GM19351 (cell line): ENCODE results near the gene C21orf91.

Source experiments
- ATAC-seq: cut with Tn5 transposase; IDR thresholded peaks from one replicate; pipeline ENCODE4 v1.9.1; 2021; ENCODE audit warnings: mild to moderate bottlenecking, moderate library complexity; ENCODE audit not compliant: unreplicated experiment

The C21orf91 gene

GRCh38 chr21:17799414-17800164 is 19.6 kb downstream of the C21orf91 start:
- ATAC-seq, result no peak

- no peak for ATAC-seq
Observed at GRCh38 chr21:17798796-17799195, 20.4 kb downstream of the C21orf91 start.

- no peak for ATAC-seq
Observed at GRCh38 chr21:17797967-17798366, 21.2 kb downstream of the C21orf91 start.

GRCh38 chr21:17796503-17796902 is 22.7 kb downstream of the C21orf91 start:
- no peak for ATAC-seq

- ATAC-seq, result no peak
Observed at GRCh38 chr21:17796037-17796403, 23.1 kb downstream of the C21orf91 start.

GRCh38 chr21:17795146-17796036 is 23.8 kb downstream of the C21orf91 start:
- no peak for ATAC-seq

- ATAC-seq, result no peak
Observed at GRCh38 chr21:17794518-17795145, 24.5 kb downstream of the C21orf91 start.

GRCh38 chr21:17793246-17794123 is 25.7 kb downstream of the C21orf91 start:
- ATAC-seq, result peak; percentile 58

- ATAC-seq, result no peak
Observed at GRCh38 chr21:17789656-17790055, 29.5 kb downstream of the C21orf91 start.

- ATAC-seq, result no peak
Observed at GRCh38 chr21:17789069-17789468, 30.1 kb downstream of the C21orf91 start.

GRCh38 chr21:17786851-17787181 is 32.3 kb downstream of the C21orf91 start:
- ATAC-seq, result no peak

- ATAC-seq, result no peak
Observed at GRCh38 chr21:17786071-17786850, 32.9 kb downstream of the C21orf91 start.

- ATAC-seq, result no peak
Observed at GRCh38 chr21:17785403-17785788, 33.8 kb downstream of the C21orf91 start.

- peak; percentile 48 for ATAC-seq
Observed at GRCh38 chr21:17784604-17785402, 34.4 kb downstream of the C21orf91 start.

GRCh38 chr21:17784180-17784598 is 35.0 kb downstream of the C21orf91 start:
- peak; percentile 43 for ATAC-seq

GRCh38 chr21:17783481-17784179 is 35.5 kb downstream of the C21orf91 start:
- ATAC-seq, result peak; percentile 31

- ATAC-seq, result no peak
Observed at GRCh38 chr21:17783003-17783402, 36.2 kb downstream of the C21orf91 start.

GRCh38 chr21:17782051-17782450 is 37.1 kb downstream of the C21orf91 start:
- ATAC-seq, result peak; percentile 12

- ATAC-seq, result no peak
Observed at GRCh38 chr21:17781524-17781923, 37.6 kb downstream of the C21orf91 start.
